ENCODE data around the gene MYBPH. TPM values are rescaled to one million over a fixed set of nuclear protein-coding genes. Genes with fewer than 3 reads are reported as not detected.

Gene MYBPH
- polyA plus RNA-seq, 5 donors = 0.08 to 14.4 (median 0.13) TPM

- no peak for DNase-seq
Measured at GRCh38 chr1:203129501-203130231, 46.0 kb downstream of the MYBPH start.

GRCh38 chr1:203128716-203129500, 46.7 kb downstream of the MYBPH start:
- DNase-seq = no peak

- DNase-seq = no peak
Measured at GRCh38 chr1:203128431-203128715, 47.3 kb downstream of the MYBPH start.

- no peak for DNase-seq
Measured at GRCh38 chr1:203127666-203128430, 47.8 kb downstream of the MYBPH start, which contains the start of gene ADORA1. TSS of gene ADORA1 (plus strand) at chr1:203127726. CDS start at chr1:203128842, 1,116 bp downstream.

- no peak for DNase-seq
Measured at GRCh38 chr1:203126866-203127665, 48.6 kb downstream of the MYBPH start.

GRCh38 chr1:203126151-203126865, 49.3 kb downstream of the MYBPH start:
- no peak for DNase-seq

GRCh38 chr1:203124546-203125317, 50.9 kb downstream of the MYBPH start:
- DNase-seq = no peak

- DNase-seq = no peak
Measured at GRCh38 chr1:203124011-203124410, 51.6 kb downstream of the MYBPH start.

- no peak for DNase-seq
Measured at GRCh38 chr1:203122159-203122558, 53.5 kb downstream of the MYBPH start.

GRCh38 chr1:203121186-203122015, 54.2 kb downstream of the MYBPH start:
- DNase-seq = no peak

GRCh38 chr1:203120325-203121153, 55.1 kb downstream of the MYBPH start:
- no peak for DNase-seq

Other genes starting within 250 kb of the MYBPH start
- gene KLHL12, start 248.6 kb downstream of the MYBPH start, polyA plus RNA-seq (ENCODE audit: insufficient read depth in 1 of 5, insufficient read length in 5 of 5, low replicate concordance in 1 of 5) = 10 to 100 TPM; 29.4 to 39.6 (median 36.5) TPM
- 10 to 100 TPM; 65.9 to 73.2 (median 68.1) TPM for gene ADIPOR1, start 217.5 kb downstream of the MYBPH start, polyA plus RNA-seq (ENCODE audit: insufficient read depth in 1 of 5, insufficient read length in 5 of 5, low replicate concordance in 1 of 5)
- 10 to 100 TPM; 29.5 to 37.3 (median 33.2) TPM for gene CYB5R1, start 208.6 kb downstream of the MYBPH start, polyA plus RNA-seq (ENCODE audit: insufficient read depth in 1 of 5, insufficient read length in 5 of 5, low replicate concordance in 1 of 5)
- 10 to 100 TPM; 67.8 to 74.0 (median 71.2) TPM for gene TMEM183A, start 168.5 kb downstream of the MYBPH start, polyA plus RNA-seq (ENCODE audit: insufficient read depth in 1 of 5, insufficient read length in 5 of 5, low replicate concordance in 1 of 5)
- 1 to 10 TPM; 2.9 to 5.3 (median 3.1) TPM for gene PPFIA4, start 149.3 kb downstream of the MYBPH start, polyA plus RNA-seq (ENCODE audit: insufficient read depth in 1 of 5, insufficient read length in 5 of 5, low replicate concordance in 1 of 5)
- gene MYOG, start 89.8 kb downstream of the MYBPH start, polyA plus RNA-seq (ENCODE audit: insufficient read depth in 1 of 5, insufficient read length in 5 of 5, low replicate concordance in 1 of 5) = 10 to 100 TPM in 1 of 5 donors, under 1 TPM in 2, not detected in 2; 0.08 to 20.2 (median 0.55) TPM
- 10 to 100 TPM in 3 of 5 donors, 1 to 10 TPM in 2; 2.4 to 17.2 (median 12.3) TPM for gene ADORA1, start 48.1 kb downstream of the MYBPH start, polyA plus RNA-seq (ENCODE audit: insufficient read depth in 1 of 5, insufficient read length in 5 of 5, low replicate concordance in 1 of 5)
- gene CHI3L1, start 10.9 kb upstream of the MYBPH start, polyA plus RNA-seq (ENCODE audit: insufficient read depth in 1 of 5, insufficient read length in 5 of 5, low replicate concordance in 1 of 5) = 1 to 10 TPM in 1 of 5 donors, under 1 TPM in 4; 0.43 to 1.6 (median 0.64) TPM
- under 1 TPM; 0.09 to 0.25 (median 0.17) TPM for gene CHIT1, start 53.8 kb upstream of the MYBPH start, polyA plus RNA-seq (ENCODE audit: insufficient read depth in 1 of 5, insufficient read length in 5 of 5, low replicate concordance in 1 of 5)
- 10 to 100 TPM; 46.8 to 90.2 (median 79.9) TPM for gene BTG2, start 129.7 kb upstream of the MYBPH start, polyA plus RNA-seq (ENCODE audit: insufficient read depth in 1 of 5, insufficient read length in 5 of 5, low replicate concordance in 1 of 5)
- gene FMOD, start 175.3 kb upstream of the MYBPH start, polyA plus RNA-seq (ENCODE audit: insufficient read depth in 1 of 5, insufficient read length in 5 of 5, low replicate concordance in 1 of 5) = 100 to 1,000 TPM in 1 of 5 donors, 10 to 100 TPM in 4; 72.7 to 101 (median 81.1) TPM

All from right lung (tissue), 5 donors.